SK-N-MC (cell line): Measurements from ENCODE around the gene SF3B6.

Experiments used
- EZH2 ChIP-seq: fragments of 200-600 bp; sonication (generic); IDR thresholded peaks from one replicate; pipeline ENCODE4 v1.6.1; 2017; ENCODE audit warnings: antibody characterized with exemption
- FOXP2 ChIP-seq: optimal IDR thresholded peaks from 2 replicates; pipeline ENCODE3; 2011; ENCODE audit warnings: mild to moderate bottlenecking, moderate library complexity; ENCODE audit not compliant: insufficient read depth; ENCODE audit errors: extremely low read length, control extremely low read depth
- POLR2AphosphoS5 ChIP-seq: IDR thresholded peaks from 2 replicates; pipeline ENCODE4 v1.6.1; 2012; ENCODE audit warnings: mild to moderate bottlenecking, low read depth, low read length, borderline replicate concordance

- TF ChIP-seq POLR2AphosphoS5 (no peak), EZH2 (no peak), FOXP2 (no peak)
Observed at GRCh38 chr2:24017711-24018110, 58.4 kb downstream of the SF3B6 start.
